ENCODE results near the gene ZNF780B.

The ZNF780B gene

DNA sequence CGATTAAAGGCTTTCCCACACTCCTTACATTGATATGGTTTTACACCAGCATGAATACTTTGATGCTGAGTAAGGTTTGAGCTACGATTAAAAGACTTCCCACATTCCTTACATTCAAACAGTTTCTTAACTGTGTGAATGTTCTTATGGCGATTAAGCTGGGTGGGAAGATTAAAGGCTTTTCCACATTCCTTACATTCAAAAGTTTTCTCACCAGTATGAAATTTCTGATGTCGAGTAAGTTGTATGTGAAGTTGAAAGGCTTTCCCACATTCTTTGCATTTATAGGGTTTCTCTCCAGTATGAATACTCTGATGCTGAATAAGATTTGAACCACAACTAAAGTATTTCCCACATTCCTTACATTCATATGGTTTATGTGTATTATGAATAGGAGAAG lies 20.0 kb downstream of the ZNF780B start:
- DNase-seq, result no peak

GRCh38 chr19:40033989-40034560 lies 22.0 kb downstream of the ZNF780B start:
- DNase-seq, result no peak

DNA sequence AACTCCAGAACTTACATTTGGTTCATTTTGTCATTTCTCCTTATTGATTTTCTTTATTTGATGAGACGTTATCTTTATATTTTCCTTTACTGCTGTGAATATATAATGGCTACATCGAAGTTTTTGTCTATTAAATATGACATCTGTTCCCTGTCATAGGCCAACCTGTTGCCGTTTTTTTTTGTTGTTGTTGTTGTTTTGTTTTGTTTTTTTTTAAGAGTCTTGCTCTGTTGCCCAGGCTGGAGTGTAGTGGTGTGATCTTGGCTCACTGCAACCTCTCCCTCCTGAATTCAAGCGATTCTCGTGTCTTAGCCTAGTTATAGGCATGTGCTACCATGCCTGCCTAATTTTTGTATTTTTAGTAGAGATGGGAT lies 29.4 kb downstream of the ZNF780B start:
- no peak for DNase-seq

DNA sequence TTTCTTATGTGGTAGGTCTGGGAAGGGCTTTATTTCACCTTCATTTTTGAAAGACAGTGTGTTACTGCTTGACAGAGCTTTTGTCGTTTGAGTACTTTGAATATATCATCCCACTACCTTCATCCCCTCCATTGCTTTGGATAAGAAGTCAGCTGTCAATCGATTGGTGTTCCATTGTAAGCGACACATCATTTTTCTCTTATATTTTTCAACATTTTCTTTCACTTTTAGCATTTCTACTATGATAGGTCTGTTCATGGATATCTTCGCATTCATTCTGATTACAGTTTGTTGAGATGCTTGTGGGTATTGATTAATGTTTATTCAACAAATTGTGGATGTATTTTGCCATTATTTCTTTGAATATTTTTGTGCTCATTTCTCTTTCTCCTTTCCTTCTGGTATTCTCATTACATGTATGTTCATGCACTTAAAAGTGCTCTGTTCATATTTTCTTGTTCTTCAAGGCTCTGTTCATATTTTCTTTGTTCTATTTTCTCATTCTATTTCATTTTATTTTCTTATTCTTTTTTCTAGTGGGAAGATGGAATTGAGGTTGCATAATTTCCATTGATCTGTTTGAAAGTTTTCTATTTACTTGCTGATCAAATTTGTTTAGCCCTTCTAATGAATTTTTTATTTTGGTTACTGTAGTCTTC lies 30.0 kb downstream of the ZNF780B start:
- no peak for DNase-seq

- no peak for DNase-seq
Observed at GRCh38 chr19:40023969-40024368, 32.1 kb downstream of the ZNF780B start.

- no peak for DNase-seq
Observed at GRCh38 chr19:40013991-40014390, 42.0 kb downstream of the ZNF780B start.

DNA sequence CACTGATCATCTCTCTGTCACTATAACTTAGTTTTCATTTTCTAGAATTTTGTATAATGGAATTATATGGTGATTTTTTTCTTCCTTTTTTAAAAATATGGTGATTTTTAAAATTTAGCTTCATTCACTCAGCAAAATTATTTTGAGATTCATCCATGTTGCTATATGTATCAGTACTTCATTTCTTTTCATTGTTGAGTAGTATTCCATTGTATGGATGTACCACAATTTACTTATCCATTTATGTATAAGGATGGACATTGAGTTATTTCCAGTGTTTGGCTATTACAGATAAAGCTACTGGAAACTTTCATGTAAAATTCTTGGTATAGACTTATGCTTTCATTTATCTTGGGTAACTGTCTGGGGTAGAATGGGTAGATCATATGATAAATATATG lies 46.4 kb downstream of the ZNF780B start:
- no peak for DNase-seq

DNA sequence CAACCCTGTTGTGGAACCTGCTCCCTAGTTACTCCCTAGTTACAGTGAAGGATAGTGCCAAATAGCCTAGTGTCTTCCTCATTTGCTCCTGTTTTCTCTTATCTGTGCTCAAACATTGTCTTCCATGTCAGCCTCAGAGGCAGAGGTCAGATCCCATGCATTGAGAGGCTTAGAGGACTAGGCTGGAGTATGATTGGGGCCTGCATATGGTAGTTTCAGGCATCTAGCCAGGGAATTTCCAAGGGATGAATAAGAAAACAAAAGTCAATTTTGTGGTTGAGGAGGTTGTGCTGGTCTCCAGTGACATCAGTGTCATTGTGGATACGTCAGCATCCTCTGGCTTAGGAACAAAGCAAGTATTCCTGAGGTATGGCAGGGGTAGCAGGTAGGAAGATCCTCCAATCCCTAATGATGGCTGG lies 49.7 kb downstream of the ZNF780B start:
- DNase-seq, result peak; percentile 82

GRCh38 chr19:40005691-40006272 lies 50.2 kb downstream of the ZNF780B start:
- no peak for DNase-seq

DNA sequence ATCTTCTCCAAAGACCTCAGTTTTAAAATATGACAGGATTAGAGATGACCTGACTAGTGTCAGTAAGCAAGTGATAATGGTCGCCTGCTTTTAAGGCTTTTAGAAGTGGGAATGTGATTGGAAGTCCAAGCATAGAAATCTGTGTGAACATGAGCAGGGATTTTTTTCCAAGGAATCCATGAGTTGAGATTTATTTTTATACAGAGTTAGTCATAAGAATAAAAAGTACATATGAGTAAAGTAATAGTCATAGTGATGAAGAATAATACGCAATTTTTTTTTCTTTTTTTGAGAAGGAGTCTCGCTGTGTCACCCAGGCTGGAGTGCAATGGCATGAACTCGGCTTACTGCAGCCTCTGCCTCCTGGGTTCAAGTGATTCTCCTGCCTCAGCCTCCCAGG lies 57.5 kb downstream of the ZNF780B start:
- DNase-seq, result no peak

GRCh38 chr19:39997638-39998216 lies 58.3 kb downstream of the ZNF780B start:
- DNase-seq, result no peak

DNA sequence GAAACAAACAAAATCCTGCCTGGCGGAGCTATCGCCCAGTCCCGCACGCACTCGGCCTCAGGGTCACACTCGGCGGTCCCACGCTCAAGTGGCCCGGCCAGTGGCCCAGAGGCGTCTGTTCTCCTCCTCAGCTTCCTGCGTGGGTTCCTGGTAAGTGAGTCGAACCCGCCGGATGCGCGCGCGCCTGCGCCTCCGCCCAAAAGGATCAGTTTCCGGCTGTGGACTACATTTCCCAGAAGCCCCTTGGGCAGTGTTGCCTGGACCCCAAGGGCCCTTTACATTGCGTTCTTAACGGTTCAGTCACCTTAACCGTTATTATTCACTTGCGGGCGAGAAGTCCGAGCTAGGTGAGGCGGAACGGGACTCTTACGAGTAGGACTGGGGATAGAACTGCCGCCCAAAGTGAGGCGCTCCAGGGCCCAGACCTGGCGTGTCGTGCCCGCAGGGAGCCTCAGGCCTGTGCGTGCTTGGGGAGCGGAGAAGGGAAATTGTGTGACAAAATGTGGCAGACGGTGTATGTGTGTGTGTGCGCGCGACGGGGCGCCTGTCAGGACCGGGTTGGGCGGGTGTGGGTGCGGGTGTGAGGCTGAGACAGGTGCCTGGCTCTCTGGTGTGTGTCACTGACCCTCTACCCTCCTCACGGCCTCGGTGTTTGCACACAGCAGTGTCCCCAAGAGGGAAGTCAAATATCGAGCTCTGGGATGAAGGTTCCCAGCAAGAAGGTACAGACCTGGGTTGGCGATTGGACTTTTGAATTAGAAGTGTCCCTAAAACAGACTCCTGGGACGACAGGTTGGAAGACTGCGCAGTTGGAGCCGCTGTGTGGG lies 59.0 kb downstream of the ZNF780B start, which contains the start of gene ZNF546:
Gene ZNF546 (plus strand): TSS at position 250 of the 827 bp plus-strand sequence. CDS start 1,267 bp downstream, outside the sequence.
- DNase-seq, result peak; percentile 76

DNA sequence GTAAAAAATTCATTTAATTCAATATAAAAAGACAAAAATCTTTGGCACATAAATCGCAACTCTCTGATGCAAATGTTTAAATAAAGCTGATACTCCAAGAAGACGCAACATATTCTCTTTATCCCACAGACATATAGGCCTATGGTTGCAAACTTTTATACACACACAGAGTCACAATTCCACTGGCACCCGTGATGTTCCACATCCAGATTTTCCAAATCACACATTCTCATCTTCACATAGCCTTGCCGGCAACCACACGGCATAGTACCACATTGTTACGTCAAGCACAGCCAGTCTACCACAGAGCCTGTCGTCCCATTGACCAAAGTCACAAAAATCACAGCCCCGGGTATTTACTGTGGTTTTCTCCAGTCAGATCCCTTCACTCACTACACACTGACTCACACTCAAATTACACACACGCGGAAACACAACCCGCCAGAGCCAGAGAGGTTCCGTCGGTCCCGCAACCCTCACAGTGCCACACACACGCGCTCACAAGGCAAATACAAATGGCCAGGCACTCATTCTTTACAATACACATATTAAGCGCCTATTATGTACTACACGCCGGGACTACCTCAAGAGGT lies 59.7 kb downstream of the ZNF780B start:
- DNase-seq, result peak; percentile 52

DNA sequence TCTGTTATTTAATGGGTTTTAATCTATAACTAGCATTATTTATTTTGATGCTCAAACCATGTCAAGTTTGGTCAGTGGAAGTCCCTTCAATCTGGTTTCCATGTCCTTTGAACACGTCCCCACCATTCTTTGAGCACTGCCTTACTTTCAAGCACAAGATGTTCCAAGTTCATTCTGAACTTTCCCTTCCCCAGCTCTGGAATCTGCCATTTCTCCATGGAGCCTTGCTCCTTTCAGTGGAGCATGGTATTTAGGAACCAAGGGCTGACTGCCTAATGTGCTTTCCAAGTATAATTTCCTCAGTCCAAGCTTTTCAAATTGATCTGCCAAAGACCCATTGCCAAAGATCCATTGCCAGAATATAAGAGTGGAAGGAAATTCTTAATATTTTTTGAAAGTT lies 60.2 kb downstream of the ZNF780B start:
- no peak for DNase-seq

GRCh38 chr19:39994361-39994760 lies 61.7 kb downstream of the ZNF780B start:
- DNase-seq, result no peak

GRCh38 chr19:39993605-39994004 lies 62.4 kb downstream of the ZNF780B start:
- DNase-seq, result no peak

DNA sequence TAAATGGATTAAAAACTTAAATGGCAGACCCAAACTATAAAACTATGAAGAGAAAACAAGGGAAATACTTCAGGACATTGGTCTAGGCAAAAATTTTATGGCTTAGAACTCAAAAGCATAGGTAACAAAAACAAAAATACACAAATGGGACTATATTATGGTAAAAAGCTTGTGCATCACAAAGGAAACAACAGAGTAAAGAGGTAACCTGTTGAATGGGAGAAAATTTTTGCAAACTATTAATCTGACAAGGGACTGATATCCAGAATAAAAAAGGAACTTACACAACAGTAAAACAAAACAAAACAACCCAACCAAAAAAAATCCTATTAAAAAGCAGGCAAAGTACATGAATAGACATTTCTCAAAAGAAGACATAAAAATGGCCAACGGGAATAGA lies 68.4 kb downstream of the ZNF780B start:
- DNase-seq, result no peak

DNA sequence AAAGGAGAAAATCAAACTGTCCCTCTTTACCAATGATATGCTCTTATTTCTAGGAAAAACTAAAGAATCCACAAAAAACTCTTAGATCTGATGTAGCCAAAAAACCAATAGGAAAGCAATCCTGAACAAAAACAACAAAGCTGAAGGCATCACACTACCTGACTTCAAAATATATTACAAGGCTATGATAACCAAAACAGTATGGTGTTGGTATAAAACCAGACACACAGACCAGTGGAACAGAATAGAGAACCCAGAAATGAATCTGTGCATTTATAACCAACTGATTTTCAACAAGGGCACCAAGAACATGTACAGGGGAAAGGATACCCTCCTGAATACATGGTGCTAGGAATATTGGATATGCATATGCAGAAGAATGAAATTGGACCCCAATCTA lies 68.9 kb downstream of the ZNF780B start:
- DNase-seq, result no peak

GRCh38 chr19:39986643-39987042 lies 69.4 kb downstream of the ZNF780B start:
- DNase-seq, result no peak

DNA sequence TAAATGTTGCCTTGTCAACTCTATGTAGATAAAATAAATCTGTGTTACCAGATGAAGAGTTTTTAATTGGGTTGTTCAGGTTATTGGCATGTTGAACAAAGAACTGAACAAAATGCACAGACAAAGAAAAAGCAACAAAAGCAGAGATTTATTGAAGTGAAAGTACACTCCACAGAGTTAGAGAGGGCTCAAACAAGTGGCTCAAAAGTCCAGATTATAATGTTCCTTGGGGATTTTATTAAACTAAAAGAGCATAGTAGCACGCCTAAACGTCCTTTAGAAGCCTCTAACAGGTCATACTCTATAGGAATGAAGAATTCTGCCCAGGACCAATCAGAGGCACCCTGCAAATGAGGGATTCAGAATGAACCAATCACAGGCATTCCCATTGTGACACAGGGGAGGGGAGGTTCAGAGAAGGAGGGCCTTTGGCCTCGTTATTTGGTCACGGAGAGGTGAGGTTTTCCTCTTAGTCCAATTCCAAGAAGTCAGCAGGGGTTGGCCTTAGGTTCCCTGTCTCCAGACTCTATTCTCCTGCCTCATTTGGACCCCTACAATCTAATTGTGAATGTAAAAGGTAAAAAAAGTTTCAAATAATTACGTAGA lies 72.2 kb downstream of the ZNF780B start:
- DNase-seq, result no peak

DNA sequence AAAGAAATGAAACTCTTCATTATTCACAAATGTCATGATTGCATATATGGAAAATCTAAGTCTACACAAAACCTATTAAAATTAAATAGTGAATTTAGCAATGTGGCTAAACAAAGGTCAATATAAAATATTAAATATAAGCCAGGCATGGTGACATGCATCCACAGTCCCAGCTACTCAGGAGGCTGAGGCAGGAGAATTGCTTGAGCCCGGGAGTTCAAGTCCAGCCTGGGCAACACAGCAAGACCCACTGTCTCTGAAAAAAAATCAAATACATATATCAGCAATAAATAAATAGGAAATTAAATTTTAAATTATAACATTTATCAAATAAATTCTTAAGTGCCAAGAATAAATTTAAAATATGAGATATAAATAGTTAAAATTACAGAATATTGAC lies 73.1 kb downstream of the ZNF780B start:
- no peak for DNase-seq
